Natural killer cell (primary cell): ENCODE results near the gene ANP32E. TPM values are rescaled to one million over a fixed set of nuclear protein-coding genes. Genes with fewer than 3 reads are reported as not detected.

Source experiments
- ATAC-seq, 3 donors: fragments of 150-1000 bp in 2 of 3; fragments of 200-7000 bp in 1 of 3; cut with Tn5 transposase; 1 replicate in 1 of 3; 2 replicates in 2 of 3; pipeline ENCODE4 v1.10.0; 2021; ENCODE audit warnings: mild to moderate bottlenecking in 2 of 3, moderate library complexity in 2 of 3
- DNase-seq, 2 donors: peaks; one replicate each; pipeline versions ENCODE4 v3.0.0 to v3.0.0-alpha.2; 2013 to 2021; ENCODE audit warnings: mixed read lengths in 1 of 2
- H3K27ac ChIP-seq: one replicate; pipeline ENCODE4 v1.5.1; 2013; ENCODE audit warnings: mild to moderate bottlenecking, low read length
- H3K27me3 ChIP-seq: one replicate; pipeline ENCODE4 v1.6.1; 2013; ENCODE audit warnings: low read length; ENCODE audit not compliant: control insufficient read depth, insufficient read depth
- H3K36me3 ChIP-seq: one replicate; pipeline ENCODE4 v1.6.1; 2013; ENCODE audit warnings: low read length; ENCODE audit not compliant: control insufficient read depth, insufficient read depth
- H3K4me1 ChIP-seq: one replicate; pipeline ENCODE4 v1.6.1; 2013; ENCODE audit warnings: low read length; ENCODE audit not compliant: control insufficient read depth, insufficient read depth
- H3K4me3 ChIP-seq: one replicate; pipeline ENCODE4 v1.5.1; 2013; ENCODE audit warnings: low read length
- H3K9me3 ChIP-seq: one replicate; pipeline ENCODE4 v1.6.1; 2013; ENCODE audit warnings: low read length; ENCODE audit not compliant: control insufficient read depth, insufficient read depth
- H3K27ac Mint-ChIP-seq, 2 donors: one replicate each; pipeline ENCODE4 v1.8.0; 2022; ENCODE audit warnings: mild to moderate bottlenecking in 2 of 2, mixed read lengths in 2 of 2, moderate library complexity in 1 of 2
- H3K27me3 Mint-ChIP-seq, 2 donors: one replicate each; pipeline ENCODE4 v1.8.0; 2022; ENCODE audit warnings: low read depth in 2 of 2, mixed read lengths in 2 of 2
- H3K36me3 Mint-ChIP-seq: one replicate; pipeline ENCODE4 v1.8.0; 2022; ENCODE audit warnings: mixed read lengths
- H3K4me1 Mint-ChIP-seq, 2 donors: one replicate each; pipeline ENCODE4 v1.8.0; 2022; ENCODE audit warnings: mixed read lengths in 2 of 2
- H3K4me3 Mint-ChIP-seq: one replicate; pipeline ENCODE4 v1.8.0; 2022; ENCODE audit warnings: mild to moderate bottlenecking, moderate library complexity, mixed read lengths
- H3K9me3 Mint-ChIP-seq, 2 donors: one replicate each; pipeline ENCODE4 v1.8.0; 2022; ENCODE audit warnings: mixed read lengths in 2 of 2
- WGBS: methylation state at CpG from one replicate; pipeline ENCODE4 v1.1.7; 2013; ENCODE audit warnings: missing lambda C conversion rate; ENCODE audit not compliant: insufficient coverage; 5-methylcytosine and 5-hydroxymethylcytosine counted together
- intact Hi-C: fragments of 100-400 bp; cut with micrococcal nuclease; formaldehyde crosslinking; loops from one replicate; pipeline ENCODE4 v1.14.2; 2022
- total RNA-seq, 4 donors: library from RNA; stranded (reverse); fragments of 120-200 nt in 1 of 4; gene quantifications; one replicate each; pipeline versions ENCODE4 v1.2.3 to v1.2.4, GENCODE V29; 2013 to 2022
- TF ChIP-seq, protein P1 (sequence below): fragments of 200-600 bp; IDR thresholded peaks from one replicate; pipeline ENCODE4 v1.8.0; 2022; ENCODE audit warnings: antibody characterized with exemption

ANP32E gene
- total RNA-seq, 3 donors from 2014 or later (not counting 1 experiment from before 2014, with no cell fraction given), result 50.7 to 56.9 (median 55.2) TPM

DNA sequence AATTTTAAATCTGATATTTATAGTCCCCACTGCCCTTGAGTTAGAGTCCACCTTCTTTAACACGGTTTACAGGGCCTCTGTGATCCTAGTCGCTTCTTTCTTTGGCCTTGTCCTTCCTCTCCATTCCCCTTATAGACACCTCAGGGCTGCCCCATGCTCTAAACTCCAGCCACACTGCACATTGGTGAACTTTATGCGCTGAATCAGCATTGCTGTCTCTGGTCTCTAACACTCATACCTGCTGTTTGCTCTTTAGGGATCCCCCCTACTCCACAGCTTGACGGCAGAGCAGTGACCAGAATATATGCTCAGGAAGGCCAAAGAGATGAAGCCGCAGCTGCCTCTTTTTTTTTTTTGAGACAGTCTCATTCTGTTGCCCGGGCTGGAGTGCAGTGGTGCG is 56.0 kb downstream of the ANP32E start:
- Histone ChIP-seq H3K9me3 (no peaks in the 10 kb centered on the region), H3K4me3 (no peak overlapping the region), H3K27me3 (no peaks in the 10 kb centered on the region), H3K36me3 (no peaks in the 10 kb centered on the region), H3K27ac (no peak overlapping the region), H3K4me1 (no peaks in the 10 kb centered on the region)
- Mint-ChIP-seq H3K9me3 (no peaks in the 10 kb centered on the region), H3K27me3 (no peaks in the 10 kb centered on the region), H3K4me3 (no peak overlapping the region), H3K27ac (no peak overlapping the region), H3K36me3 (no peaks in the 10 kb centered on the region), H3K4me1 (no peaks in the 10 kb centered on the region)
- no peak for ATAC-seq
- TF ChIP-seq, protein P1, sequence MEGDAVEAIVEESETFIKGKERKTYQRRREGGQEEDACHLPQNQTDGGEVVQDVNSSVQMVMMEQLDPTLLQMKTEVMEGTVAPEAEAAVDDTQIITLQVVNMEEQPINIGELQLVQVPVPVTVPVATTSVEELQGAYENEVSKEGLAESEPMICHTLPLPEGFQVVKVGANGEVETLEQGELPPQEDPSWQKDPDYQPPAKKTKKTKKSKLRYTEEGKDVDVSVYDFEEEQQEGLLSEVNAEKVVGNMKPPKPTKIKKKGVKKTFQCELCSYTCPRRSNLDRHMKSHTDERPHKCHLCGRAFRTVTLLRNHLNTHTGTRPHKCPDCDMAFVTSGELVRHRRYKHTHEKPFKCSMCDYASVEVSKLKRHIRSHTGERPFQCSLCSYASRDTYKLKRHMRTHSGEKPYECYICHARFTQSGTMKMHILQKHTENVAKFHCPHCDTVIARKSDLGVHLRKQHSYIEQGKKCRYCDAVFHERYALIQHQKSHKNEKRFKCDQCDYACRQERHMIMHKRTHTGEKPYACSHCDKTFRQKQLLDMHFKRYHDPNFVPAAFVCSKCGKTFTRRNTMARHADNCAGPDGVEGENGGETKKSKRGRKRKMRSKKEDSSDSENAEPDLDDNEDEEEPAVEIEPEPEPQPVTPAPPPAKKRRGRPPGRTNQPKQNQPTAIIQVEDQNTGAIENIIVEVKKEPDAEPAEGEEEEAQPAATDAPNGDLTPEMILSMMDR, result no peak
- intact Hi-C loops, result no loop called here
- WGBS, result 97% methylated on average over 7 of the region's 7 CpGs
- DNase-seq, result no peak

DNA sequence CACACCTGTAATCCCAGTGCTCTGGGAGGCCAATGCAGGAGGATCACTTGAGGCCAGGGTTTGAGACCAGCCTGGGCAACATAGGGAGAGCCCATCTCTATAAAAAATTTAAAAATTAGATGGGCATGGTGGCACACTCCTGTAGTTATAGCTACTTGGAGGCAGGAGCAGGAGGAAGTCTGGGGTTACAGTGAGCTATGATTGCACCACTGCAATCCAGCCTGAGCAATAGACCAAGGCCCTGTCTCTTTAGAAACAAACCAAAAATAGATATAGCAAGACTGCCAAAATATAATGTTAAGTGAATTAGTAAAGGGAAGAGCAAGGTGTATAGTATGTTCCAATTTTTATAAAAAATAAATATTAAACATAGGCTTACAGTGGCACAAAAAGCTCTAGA is 57.4 kb downstream of the ANP32E start:
- DNase-seq (no peak), ATAC-seq (no peak)
- Mint-ChIP-seq H3K36me3 (no peaks in the 10 kb centered on the region), H3K4me3 (no peak overlapping the region), H3K9me3 (no peaks in the 10 kb centered on the region), H3K27me3 (no peaks in the 10 kb centered on the region), H3K27ac (no peak overlapping the region), H3K4me1 (no peaks in the 10 kb centered on the region)
- Histone ChIP-seq H3K4me1 (no peaks in the 10 kb centered on the region), H3K27me3 (no peaks in the 10 kb centered on the region), H3K4me3 (no peak overlapping the region), H3K27ac (no peak overlapping the region), H3K36me3 (no peaks in the 10 kb centered on the region), H3K9me3 (no peaks in the 10 kb centered on the region)
- intact Hi-C loops, result no loop called here
- TF ChIP-seq, protein P1, result no peak

DNA sequence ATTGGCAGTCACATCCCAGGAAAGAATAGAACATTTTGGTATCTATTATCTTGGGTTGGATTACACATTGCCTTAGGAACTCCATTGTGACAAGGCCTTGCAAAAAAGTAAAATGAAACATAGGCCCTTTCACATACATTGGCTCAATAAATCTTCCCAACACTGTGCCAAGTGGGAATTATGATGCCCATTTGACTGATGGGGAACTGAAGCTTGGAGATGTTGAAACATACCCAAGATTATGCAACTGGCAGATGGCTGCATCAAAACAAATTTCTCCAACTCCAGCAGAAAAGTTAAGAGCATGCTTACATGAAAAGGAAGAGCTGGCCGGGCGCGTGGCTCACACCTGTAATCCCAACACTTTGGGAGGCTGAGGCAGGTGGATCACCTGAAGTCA is 59.3 kb downstream of the ANP32E start:
- H3K27me3 ChIP-seq, result no peaks in the 10 kb centered on the region
- no peaks in the 10 kb centered on the region for H3K4me1 ChIP-seq
- TF ChIP-seq, protein P1, result no peak
- DNase-seq (no peak), ATAC-seq (no peak)
- H3K36me3 ChIP-seq, result no peaks in the 10 kb centered on the region
- Mint-ChIP-seq H3K4me1 (no peaks in the 10 kb centered on the region), H3K9me3 (no peaks in the 10 kb centered on the region), H3K27me3 (no peaks in the 10 kb centered on the region), H3K27ac (no peak overlapping the region), H3K36me3 (no peaks in the 10 kb centered on the region), H3K4me3 (no peak overlapping the region)
- H3K4me3 ChIP-seq, result no peak overlapping the region
- WGBS, result 93% methylated on average over 3 of the region's 3 CpGs
- H3K9me3 ChIP-seq, result no peaks in the 10 kb centered on the region
- intact Hi-C loops, result no loop called here
- no peak overlapping the region for H3K27ac ChIP-seq

DNA sequence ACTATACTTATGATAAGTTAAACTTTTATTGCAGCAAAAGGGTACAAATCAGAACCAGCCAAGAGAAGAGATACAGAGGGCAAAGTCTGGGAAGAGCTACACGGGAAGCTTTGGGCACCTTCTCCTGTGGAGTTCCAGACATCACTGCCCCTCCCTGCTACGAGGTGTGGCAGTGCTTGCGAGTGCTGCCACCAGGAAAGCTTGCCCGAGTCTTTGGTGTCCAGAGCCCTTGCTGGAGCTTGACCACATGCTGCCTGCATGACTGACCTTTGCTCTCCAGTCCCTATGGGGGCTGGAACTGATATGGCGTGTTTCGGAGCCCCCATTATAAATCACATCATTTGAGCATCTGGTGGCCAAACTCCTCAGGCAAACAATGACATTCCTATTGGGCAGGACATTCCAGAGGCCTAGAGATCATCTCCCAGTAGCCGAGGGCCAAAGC is 62.7 kb downstream of the ANP32E start:
- no peaks in the 10 kb centered on the region for H3K9me3 ChIP-seq
- WGBS, result 92% methylated on average over 7 of the region's 7 CpGs
- Mint-ChIP-seq H3K27ac (no peak overlapping the region), H3K9me3 (no peaks in the 10 kb centered on the region), H3K4me3 (no peak overlapping the region), H3K36me3 (no peaks in the 10 kb centered on the region), H3K4me1 (no peaks in the 10 kb centered on the region), H3K27me3 (no peaks in the 10 kb centered on the region)
- H3K4me1 ChIP-seq, result peaks cover 4% of the 10 kb centered on the region
- DNase-seq (no peak), ATAC-seq (no peak)
- intact Hi-C loops, result no loop called here
- no peaks in the 10 kb centered on the region for H3K36me3 ChIP-seq
- H3K27me3 ChIP-seq, result no peaks in the 10 kb centered on the region
- H3K4me3 ChIP-seq, result no peak overlapping the region
- H3K27ac ChIP-seq, result no peak overlapping the region
- TF ChIP-seq, protein P1, result no peak
